Muscle of arm (tissue), 12 donors: Measurements from ENCODE around the gene BCAR3. TPM values are rescaled to one million over a fixed set of nuclear protein-coding genes. Genes with fewer than 3 reads are reported as not detected.

Source experiments
- DNase-seq: peaks from one replicate; pipeline ENCODE4 v3.0.0-alpha.2; 2013
- polyA plus RNA-seq, 12 donors: library from polyadenylated mRNA; unstranded; fragments of 120-200 nt; gene quantifications; one replicate each; pipeline ENCODE4 v1.2.1, GENCODE V29; 2013; ENCODE audit not compliant: insufficient read length in 12 of 12

The BCAR3 gene
- polyA plus RNA-seq, 12 donors = 14.7 to 23.5 (median 17.7) TPM; not detected in 1

- DNase-seq = no peak
These were observed 64.5 kb downstream of the BCAR3 start for GRCh38 chr1:93616996-93617669.

GRCh38 chr1:93616221-93616995 lies 65.2 kb downstream of the BCAR3 start:
- DNase-seq = no peak

GRCh38 chr1:93615582-93616150 lies 66.0 kb downstream of the BCAR3 start:
- no peak for DNase-seq

- no peak for DNase-seq
These were observed 66.6 kb downstream of the BCAR3 start for GRCh38 chr1:93614986-93615581.

- DNase-seq = no peak
These were observed 67.1 kb downstream of the BCAR3 start for GRCh38 chr1:93614541-93614940.

- peak; percentile 52 for DNase-seq
These were observed 67.7 kb downstream of the BCAR3 start for GRCh38 chr1:93613898-93614297.

GRCh38 chr1:93612510-93612909 lies 69.1 kb downstream of the BCAR3 start:
- DNase-seq = no peak

GRCh38 chr1:93611668-93612067 lies 70.0 kb downstream of the BCAR3 start:
- peak; percentile 40 for DNase-seq

- DNase-seq = no peak
These were observed 72.1 kb downstream of the BCAR3 start for GRCh38 chr1:93609536-93609935.

GRCh38 chr1:93608187-93609109 lies 73.2 kb downstream of the BCAR3 start:
- DNase-seq = peak; percentile 62

GRCh38 chr1:93607814-93608186 lies 73.8 kb downstream of the BCAR3 start:
- DNase-seq = no peak

- no peak for DNase-seq
These were observed 75.7 kb downstream of the BCAR3 start for GRCh38 chr1:93605812-93606512.

GRCh38 chr1:93605026-93605568 lies 76.5 kb downstream of the BCAR3 start:
- DNase-seq = no peak

GRCh38 chr1:93604411-93604810 lies 77.2 kb downstream of the BCAR3 start:
- DNase-seq = no peak

GRCh38 chr1:93603601-93604000 lies 78.0 kb downstream of the BCAR3 start:
- DNase-seq = no peak

- no peak for DNase-seq
These were observed 78.5 kb downstream of the BCAR3 start for GRCh38 chr1:93603106-93603505.

GRCh38 chr1:93602101-93602500 lies 79.5 kb downstream of the BCAR3 start:
- no peak for DNase-seq

GRCh38 chr1:93601686-93602085 lies 80.0 kb downstream of the BCAR3 start:
- DNase-seq = no peak

- no peak for DNase-seq
These were observed 81.0 kb downstream of the BCAR3 start for GRCh38 chr1:93600663-93601062.

GRCh38 chr1:93599479-93599878 lies 82.2 kb downstream of the BCAR3 start:
- no peak for DNase-seq
